T follicular helper cell (primary cell): Measurements from ENCODE around the gene LVRN.

Experiments
- DNase-seq: peaks from one replicate; pipeline ENCODE4 v3.0.0-alpha.2; 2020; ENCODE audit warnings: low read depth

Gene LVRN

DNA sequence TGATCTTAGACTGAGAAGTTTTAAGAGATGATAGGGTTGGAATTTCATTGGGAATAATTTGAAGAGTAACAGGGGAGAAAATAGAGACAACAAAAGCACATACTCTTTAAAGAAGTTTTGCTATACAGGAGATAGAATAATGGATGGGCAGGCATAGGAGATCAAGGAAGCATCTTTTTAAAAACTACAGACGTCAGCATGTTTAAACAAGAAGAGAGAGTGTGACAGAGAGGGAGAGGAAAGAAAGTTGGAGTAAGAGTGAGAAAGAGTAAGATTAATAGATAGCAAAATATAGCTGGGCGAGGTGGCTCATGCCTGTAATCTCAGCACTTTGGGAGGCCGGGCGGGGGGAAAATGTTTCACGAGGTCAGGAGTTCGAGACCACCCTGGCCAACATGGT lies 5.3 kb upstream of the LVRN start:
- DNase-seq = no peak

DNA sequence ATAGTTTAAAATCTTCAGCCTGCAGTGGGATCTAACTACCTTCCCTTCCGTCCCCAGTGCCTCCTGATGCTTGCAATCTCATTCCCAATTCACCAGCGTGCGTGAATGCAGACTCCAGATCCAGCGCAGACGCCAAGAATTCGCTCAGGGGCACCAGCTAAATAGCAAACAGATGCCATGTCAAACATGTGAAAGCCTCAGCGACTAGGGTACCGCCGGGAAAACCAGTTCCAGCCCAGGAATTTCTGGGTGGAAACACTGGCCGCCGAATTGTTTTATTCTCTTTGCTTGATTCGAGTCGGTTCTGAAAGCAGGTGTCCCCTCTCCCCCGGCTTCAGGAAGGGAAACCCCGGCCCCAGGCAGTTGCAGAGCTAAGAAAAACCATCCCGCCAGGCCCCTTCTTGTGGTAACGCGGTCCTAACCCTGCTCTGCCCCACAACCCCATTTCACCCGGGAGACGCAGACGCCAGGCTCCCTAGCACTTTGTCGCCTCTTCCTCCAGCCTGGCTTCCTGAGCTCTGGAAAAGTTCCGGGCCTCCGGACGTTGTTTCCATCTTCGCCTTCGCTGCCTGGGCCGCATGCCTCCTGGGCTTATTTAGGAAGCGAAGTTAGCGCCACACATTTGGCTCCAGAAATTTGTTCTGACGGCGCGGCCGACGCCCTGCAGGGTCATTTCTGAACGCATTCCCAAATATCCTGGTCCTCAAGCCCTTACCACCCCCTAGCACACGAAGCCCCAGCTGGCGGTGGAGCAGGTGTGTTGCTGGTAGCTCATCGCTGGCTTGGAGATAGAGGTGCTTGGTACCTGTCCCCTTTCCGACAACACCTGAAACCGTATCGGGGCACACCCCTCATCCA lies 665 bp upstream of the LVRN start:
- no peak for DNase-seq

DNA sequence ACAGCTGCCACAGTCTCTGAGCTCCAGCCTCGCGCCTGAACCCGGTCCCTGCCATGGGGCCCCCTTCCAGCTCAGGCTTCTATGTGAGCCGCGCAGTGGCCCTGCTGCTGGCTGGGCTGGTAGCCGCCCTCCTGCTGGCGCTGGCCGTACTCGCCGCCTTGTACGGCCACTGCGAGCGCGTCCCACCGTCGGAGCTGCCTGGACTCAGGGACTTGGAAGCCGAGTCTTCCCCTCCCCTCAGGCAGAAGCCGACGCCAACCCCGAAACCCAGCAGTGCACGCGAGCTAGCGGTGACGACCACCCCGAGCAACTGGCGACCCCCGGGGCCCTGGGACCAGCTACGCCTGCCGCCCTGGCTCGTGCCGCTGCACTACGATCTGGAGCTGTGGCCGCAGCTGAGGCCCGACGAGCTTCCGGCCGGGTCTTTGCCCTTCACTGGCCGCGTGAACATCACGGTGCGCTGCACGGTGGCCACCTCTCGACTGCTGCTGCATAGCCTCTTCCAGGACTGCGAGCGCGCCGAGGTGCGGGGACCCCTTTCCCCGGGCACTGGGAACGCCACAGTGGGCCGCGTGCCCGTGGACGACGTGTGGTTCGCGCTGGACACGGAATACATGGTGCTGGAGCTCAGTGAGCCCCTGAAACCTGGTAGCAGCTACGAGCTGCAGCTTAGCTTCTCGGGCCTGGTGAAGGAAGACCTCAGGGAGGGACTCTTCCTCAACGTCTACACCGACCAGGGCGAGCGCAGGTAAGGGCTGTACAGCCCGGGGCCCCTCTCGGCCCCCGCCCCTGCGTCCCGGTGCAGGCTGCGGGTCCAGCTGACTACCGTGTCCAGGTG lies 509 bp downstream of the LVRN start:
- DNase-seq = no peak

DNA sequence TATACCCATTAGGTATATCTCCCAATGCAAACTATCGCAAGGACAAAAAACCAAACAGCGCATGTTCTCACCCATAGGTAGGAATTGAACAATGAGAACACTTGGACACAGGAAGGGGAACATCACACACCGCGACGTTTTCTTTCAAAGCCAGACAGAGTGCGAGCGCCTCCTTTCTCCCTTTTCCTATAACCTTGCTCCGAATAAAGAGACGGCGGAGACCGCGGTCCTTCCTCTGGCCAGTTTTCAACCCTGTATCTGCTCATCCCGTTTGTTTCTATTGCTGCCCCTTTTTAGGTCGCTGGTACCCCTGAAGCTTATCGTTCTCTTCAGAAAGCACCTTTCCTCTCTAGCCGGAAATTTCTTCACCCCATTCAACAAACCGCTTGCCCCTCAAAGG lies 1.3 kb downstream of the LVRN start:
- no peak for DNase-seq

DNA sequence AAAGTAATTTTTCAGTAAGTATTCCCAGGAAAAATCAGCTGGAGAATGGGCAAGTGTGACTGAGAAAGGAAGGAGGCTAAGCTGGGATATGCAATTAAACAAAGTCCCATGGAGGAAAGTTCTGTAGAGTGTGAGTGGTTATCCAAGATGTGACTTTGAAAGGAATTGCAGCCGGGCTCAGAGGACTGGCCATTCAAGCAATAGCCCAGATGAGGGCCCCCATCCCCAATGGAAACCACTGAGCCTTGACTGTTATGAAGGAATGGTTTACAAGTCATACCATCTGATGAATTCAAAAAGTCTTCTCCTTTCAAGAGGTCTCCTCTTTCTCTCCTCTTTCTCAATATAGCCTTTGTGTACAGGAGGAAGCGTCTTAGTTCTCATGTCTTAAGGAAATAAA lies 6.5 kb downstream of the LVRN start:
- DNase-seq = no peak

DNA sequence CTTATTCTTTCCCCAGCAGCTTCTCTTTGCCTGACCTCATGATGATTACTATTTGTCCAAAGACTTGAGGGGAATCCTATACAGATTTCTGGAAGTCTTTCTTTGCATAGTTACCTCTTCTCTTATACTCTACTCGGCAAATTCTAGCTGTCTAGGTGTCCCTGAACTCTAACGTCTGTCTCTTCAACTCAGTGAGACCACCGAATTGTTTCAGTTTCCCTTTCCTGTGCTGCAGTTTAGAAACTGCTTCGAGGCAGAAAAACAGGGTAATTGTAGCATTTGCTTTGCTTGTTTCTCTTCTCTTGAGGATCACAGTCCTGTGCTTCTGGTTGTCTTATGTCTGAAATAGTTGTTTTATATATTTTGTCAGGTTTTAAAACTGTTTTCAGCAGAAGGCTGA lies 14.8 kb downstream of the LVRN start:
- no peak for DNase-seq

DNA sequence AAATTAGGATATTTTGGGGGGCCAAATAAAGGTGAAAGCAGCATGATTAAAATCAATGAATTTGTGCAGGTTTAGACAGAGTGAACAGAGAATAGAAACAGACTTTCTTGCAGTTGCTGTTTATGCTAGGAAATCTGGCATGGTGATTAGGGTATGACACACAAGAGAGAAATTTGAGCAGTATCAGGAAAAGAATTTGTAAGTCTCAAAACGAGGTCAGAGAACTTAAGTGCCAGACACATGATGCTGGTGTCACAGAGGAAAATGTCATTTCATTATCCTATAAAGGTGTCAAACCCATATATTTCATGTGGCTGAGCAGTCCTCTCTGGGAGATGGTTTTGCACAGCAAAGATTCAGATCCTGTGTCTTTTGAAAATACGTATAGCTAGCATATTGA lies 15.7 kb downstream of the LVRN start:
- no peak for DNase-seq

DNA sequence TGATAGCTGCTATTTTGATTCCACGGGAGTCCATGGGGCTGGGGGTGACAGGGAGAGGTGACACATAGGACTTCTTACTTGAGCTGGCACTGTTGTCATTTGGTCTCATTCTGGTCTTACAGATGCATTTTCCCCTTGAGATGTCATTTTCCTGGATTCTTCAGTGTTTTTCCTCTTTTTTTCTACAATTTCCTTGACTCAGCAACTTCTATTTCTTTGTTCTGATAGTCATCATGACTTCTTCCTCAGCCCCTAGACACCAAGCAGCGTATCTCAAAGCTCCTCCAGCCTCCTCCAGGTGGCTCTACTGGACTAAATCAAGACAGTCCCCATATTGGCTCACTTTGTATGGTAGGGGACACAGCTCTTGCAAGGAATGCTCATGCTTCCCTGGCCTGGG lies 16.5 kb downstream of the LVRN start:
- DNase-seq = no peak

DNA sequence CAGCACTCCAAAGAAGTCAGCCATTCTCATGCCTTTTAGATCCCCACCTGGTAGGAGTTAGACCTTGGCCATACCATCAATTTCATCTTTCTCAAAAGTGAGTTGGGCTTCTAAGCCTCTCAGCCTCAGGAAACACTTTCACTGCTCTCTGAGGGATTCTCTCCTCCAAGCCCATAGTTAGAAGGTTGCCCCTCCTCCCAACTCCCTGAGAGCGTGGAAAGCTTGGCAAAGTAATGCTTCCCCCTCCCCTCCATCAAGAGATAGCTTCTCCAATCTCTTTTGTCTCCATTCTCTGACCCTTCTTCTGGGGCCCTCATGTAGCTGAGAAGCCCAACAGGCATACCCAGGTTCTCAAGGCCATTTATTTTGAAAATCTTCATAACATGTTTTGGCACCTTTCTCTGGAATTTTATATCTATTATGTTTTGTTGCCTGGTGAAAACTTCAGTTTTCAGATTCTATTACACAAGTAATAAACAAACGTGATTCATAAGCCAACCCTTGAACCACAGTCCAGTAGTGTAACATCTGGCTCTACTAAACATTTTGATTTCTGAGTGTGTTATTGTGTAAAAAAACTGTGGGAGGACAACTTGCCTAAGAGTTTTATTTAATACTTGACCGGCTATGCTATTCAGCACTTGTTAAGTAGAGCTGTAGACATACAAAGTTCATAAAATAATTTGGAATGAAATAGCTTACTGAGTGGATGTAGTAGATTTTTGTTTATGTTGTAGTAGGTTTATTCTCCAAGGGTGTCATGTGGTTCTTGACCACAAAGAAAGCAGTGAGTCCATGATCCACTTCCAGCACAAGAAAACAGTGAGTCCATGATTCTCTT lies 17.1 kb downstream of the LVRN start:
- no peak for DNase-seq

DNA sequence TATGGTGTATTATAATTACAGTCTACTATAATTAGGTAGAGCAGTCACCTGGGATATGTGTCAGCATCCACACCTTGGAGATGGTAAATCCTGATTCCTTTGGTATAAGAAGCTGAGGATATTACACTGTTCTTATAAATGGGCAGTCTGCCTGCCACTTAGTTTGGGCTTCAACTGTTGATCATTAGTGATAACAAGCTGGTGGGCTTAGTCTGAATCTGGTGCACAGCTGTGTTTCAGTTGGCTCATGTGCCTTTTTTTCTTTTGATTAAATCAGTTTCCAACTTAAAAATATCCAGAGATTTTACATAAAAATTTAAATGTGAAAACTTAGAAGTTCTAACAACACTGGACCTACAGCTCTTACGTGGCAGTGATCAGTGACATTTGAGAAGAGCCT lies 21.2 kb downstream of the LVRN start:
- DNase-seq = no peak

DNA sequence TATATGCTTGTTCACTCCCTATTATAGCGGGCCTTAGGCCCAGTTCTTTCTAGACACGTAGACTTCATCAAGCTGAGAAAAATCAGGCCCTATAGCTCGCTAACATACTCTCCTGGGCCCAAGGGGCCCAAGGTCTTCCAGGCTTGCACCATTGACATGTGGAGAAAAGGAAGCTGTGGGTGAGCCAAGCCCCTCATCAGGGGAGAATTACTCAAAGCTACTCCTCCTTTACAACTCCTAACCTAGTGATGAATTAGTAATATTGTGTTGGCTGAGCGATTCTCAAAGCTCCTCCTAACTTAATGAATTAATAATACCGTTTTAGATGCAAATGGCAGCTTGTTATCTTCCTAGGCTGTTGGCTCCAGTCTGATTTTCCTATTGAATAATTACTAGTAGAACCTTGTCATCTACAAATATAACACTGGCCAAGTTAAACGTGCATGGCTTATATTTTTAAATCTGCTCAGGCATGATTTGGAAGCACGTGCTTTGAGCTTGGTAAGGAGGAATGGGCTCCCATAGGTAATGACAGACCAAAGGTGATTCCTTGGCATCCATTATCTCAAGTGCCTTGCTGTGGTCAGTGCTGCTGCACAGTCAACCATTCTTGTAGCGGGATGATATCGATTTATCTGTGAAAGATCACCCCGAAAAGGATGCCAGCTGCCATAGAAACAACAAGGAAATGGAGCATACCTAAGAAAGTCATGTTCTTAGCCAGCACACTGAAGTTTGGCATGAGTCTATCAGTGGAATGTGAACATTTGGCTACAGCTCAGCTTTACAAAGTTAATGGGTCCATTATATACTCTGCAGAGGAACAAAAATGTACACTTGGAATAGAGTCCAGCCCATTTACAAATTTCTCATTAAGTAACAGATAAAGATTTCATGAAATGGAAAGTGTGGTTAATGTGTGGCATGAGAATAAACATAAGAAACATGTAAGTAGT lies 23.8 kb downstream of the LVRN start:
- no peak for DNase-seq

DNA sequence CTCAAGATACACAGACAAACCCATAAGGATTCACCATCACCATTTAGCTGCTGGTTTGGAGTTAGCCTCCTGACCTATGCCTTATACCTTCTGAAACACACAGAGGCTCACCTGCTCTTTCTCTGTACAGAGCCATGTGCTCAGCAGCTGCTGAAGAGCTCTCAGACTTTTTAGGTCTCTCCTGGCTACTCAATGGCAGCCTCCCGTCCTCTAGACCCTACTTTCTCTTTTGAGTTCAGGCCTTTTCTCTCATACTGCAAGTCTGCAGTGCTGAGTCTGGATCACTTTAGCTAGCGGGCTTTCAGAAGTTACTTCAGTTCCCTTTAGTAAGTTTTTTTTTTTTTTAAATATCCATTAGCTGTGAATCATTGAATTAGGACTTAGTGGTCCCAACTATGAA lies 25.7 kb downstream of the LVRN start:
- no peak for DNase-seq

DNA sequence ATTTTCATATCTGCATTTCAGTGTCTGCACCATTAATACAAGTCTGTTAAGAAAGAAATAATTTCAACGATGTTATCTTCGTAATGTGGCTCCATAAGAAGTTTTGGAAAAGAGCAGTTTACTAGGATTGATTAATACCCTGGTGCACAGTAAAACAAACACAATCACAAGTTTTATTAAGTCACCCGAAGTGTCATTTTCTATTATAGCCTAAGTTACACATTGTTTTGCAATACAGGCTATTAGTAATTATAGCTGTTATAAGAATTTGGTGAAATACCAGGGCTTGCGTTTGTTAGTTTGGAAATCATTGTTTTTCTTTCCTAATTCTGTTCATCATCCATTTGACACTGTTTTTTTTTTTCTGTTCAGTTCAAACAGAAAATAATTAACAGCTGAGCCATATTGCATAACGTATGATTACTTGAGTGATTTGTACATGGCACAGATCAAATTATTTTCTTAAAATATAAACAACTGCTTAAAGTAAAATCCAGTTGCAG lies 30.6 kb downstream of the LVRN start:
- DNase-seq = no peak

DNA sequence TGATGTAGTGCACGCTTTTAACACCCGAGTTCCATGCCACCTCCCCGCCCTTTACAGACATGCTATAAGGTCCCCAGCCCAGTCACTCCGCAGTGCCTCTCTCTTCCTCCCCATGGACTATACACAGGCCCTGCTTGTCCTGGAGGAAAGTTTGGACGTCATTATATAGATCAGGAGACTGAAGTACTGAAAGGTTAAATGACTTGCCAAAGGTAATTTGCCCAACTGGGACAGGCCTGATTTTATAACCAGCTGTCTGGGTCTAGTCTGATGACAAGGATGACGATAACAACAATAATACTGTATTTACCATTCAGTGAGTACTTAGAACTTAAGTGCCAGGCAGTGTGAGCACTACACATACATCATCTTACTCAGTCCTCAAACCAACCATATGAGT lies 33.1 kb downstream of the LVRN start:
- no peak for DNase-seq

DNA sequence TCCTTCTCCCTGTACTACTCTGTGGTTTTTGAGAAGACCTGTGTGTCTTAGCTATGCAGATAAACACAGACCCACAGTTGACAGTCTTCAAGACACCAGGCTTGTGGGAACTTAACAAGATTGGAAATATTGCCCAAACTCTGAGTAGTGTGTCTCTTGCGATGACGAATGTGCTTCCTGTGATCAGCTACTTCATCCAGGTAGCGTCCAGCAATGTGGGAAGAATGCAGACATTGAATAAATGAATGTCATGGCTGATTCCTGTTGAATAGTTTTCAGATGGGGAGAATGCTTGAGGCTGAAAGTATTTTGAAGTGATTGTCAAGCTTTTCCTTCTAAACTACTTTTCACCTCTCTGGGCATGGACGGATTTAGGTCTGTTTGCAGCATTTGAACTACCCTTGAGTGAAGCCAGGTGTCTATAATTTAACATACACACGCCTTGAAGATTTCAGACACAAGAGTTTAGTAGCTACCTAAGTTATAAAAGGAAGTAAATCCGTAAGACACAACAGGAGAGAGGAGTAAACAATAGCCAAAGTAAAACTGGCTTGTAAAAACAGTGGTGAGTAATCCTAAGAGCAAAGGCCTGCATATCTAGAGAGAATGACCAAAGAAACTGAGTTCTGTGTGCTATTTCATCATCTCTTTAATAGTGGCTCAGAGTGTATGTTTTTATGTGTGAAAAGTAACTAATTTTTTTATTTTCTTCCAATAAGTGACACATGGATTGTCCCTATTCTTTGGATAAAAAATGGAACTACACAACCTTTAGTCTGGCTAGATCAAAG lies 40.0 kb downstream of the LVRN start:
- no peak for DNase-seq

DNA sequence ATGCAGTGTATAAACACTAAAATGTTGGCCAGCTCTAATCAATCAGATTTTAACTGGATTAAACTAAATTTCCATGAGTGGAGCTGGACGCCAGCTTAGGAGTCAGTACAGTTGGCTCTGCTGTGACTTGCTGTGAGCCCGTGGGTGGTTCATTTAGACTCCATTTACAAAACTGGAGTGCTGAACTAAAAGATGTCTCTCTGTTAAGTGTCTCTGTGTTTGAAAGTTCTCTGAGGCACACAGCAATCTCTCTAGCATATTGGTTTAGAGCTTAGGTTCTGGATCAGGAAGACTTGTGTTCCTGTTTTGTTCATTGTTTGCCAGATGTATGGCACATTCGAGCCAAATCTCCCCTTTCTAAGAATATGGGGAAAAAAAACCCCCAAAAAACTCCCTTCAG lies 42.0 kb downstream of the LVRN start:
- no peak for DNase-seq

DNA sequence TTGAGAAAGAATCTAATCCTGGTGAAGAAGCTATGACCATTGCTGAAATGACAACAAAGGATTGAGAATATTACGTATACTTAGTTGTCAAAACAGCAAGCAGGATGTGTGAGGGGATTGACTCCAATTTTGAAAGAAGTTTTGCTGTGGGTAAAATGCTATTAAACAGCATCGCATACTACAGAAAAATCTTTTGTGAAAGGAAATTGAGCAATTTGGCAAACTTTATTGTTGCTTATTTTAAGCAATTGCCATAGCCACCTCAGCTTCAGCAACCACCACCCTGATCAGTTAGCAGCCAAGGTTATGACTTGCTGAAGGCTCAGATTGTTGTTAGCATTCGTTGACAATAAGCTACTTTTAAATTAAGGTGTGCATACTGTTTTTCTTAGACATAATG lies 47.5 kb downstream of the LVRN start:
- DNase-seq = no peak

DNA sequence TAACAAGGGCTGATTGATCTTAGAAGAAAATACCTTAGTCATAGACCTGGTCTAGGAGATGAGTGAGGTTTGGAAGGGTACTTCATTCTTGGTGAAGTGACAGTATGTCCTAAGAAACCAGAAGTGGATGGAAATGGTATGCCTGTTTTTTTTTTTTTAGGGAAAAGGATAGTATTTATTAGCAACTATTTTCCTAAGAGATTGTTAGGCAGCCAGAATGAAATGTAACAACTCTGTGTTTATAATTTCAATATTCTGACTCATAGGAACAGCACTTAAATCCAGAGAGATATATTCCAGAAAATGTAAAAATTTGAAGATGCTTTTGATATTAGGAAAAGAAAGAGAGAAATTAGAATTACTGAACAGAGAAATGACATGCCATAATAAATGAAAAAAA lies 48.8 kb downstream of the LVRN start:
- no peak for DNase-seq

DNA sequence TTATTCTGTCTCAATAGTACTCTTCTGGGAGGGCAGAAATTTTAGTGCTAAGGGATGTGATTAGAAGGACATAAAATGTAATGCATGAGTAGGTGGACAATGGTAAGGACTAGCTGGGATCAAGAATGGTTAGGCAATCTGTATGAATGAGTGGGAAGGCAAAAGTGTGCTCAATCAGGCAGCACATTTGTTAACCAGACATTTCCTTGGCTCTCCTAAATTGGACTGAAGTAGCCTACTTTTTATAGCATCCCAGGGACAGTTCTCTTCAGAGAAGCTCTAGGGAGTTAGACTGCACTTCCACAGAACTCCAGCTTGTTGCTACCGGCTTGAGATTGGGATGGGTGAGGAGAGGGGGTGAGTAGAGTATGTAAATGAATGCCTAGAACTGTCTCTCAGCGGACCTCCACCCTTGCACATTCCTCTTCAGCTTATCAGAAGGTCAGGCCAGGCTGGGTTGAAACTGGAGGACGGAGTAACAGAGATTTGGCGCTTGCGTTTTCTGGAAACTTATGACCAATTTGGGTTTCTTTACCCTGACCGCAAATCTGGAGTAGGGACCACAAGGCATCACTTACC lies 51.0 kb downstream of the LVRN start:
- no peak for DNase-seq

DNA sequence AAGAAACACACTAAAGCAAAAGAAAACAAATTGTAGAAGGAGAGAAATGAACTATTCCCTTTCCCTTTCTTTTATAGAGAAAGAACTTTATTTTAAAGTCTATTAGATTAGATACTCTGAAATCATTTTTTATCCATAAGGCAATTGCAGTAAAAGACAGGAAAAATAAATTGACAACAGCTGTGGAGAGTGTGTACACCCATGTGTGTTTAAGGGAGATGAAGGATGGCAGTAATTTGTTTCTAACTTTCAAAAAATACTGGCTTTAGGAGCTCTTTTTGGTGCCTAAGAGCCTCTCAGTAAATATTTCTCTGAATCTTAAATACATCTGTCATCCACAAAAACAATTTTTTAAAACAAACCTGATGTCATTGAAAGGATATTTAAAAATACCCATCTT lies 51.7 kb downstream of the LVRN start:
- no peak for DNase-seq
